ENCODE results near the gene NR5A2.

Gene NR5A2

DNA sequence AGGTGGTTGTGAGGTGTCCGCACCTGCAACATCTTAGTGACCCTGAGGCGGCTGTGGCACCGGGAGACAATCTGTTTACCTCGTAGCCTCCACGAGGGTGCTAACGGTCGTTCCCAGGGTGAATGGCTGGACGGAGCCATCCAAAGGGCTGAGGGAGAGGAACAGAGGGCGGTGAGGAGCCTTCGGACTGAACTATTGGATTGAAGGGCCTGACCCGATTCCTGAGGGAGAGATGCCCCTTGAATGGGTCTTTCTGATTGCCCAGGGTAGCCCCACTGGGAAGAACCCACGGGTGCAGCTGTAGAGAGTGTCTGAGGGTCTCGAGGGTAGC is 2.3 kb downstream of the NR5A2 start:
- DNase-seq: no peak
- Mint-ChIP-seq H3K4me1 (ENCODE audit: low read depth) (peaks cover 4% of the 10 kb centered on the region), H3K27ac (no peak overlapping the region), H3K9me3 (no peaks in the 10 kb centered on the region), H3K36me3 (ENCODE audit: low read depth) (no peaks in the 10 kb centered on the region), H3K27me3 (peaks cover 62% of the 10 kb centered on the region), H3K4me3 (peak overlapping the region; percentile 51)

DNA sequence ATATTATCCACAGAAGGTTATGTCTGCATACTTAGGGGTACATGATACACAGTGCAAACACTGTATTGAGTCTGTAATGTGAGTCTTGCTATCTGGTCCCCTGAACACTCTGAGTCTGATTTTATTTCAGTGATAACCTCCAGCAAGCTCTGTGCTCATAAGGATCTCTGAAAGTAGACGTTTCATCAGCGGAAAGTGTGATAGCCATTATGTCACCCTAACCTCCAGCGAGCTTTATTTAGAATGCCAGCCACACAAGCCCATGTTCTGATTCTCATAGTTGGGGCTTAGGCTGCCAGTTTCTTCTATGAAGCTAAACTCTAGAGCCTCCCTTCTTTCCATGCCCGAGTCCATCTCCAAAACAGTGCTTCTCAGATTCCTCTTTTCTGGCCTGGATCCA is 3.3 kb downstream of the NR5A2 start:
- Mint-ChIP-seq H3K4me1 (ENCODE audit: low read depth) (peaks cover 8% of the 10 kb centered on the region), H3K27me3 (peaks cover 56% of the 10 kb centered on the region), H3K36me3 (ENCODE audit: low read depth) (no peaks in the 10 kb centered on the region), H3K9me3 (no peaks in the 10 kb centered on the region), H3K4me3 (no peak overlapping the region), H3K27ac (no peak overlapping the region)
- DNase-seq: no peak

DNA sequence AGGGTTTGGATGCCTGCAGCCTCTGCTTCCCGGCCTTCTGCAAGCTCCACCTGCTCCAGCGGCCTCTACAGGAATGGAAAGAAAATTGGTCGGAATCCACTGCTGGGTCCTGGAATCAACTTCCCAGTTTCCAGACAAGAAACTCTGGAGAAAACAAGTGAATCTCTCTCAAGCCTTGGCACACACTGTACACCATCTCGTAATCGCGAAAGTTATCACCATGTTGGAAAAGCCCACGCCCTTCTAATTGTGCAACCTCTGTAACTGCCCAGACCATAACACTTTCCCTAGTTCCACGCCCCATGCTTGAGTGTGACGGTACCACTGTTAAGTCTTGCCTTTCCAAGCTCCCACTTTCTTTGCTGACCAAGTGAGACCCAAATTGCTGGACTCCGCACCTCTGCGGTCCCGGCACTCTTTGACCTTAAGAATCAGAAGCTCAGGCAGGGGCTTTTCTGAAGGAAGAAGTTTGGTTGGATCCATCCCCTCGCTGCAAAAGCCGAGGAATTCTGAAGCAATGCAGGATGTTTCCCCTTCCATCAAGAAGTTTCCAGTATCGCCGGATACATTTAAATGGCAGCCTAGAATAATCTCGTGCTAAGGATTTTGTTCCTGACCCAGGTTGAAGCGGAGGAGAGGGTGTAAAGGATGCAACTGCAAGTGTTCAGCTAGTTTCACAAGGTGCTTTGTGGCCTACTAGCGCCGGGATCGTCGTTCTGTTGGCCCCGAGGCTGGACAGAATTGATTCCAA is 6.2 kb downstream of the NR5A2 start:
- Mint-ChIP-seq H3K4me3 (no peak overlapping the region), H3K27ac (no peak overlapping the region), H3K4me1 (ENCODE audit: low read depth) (peaks cover 14% of the 10 kb centered on the region), H3K27me3 (peaks cover 33% of the 10 kb centered on the region), H3K9me3 (no peaks in the 10 kb centered on the region), H3K36me3 (ENCODE audit: low read depth) (no peaks in the 10 kb centered on the region)
- DNase-seq: no peak

DNA sequence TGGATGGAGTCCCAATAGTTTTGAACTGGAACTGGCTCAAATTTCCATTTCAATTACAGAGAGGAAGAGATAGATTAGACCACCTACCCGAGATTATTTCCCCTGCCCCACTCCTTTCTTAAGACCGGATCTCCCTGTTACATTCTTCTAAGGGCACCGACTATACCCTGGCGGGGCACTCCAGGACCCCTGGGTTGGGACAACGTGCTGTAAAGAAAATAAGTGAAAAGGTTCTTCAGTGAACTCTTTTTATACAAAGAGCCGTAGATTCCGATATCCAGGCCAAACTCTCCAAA is 6.7 kb downstream of the NR5A2 start:
- Mint-ChIP-seq H3K4me3 (no peak overlapping the region), H3K36me3 (ENCODE audit: low read depth) (no peaks in the 10 kb centered on the region), H3K27me3 (peaks cover 32% of the 10 kb centered on the region), H3K9me3 (no peaks in the 10 kb centered on the region), H3K4me1 (ENCODE audit: low read depth) (peaks cover 13% of the 10 kb centered on the region), H3K27ac (no peak overlapping the region)
- no peak for DNase-seq

DNA sequence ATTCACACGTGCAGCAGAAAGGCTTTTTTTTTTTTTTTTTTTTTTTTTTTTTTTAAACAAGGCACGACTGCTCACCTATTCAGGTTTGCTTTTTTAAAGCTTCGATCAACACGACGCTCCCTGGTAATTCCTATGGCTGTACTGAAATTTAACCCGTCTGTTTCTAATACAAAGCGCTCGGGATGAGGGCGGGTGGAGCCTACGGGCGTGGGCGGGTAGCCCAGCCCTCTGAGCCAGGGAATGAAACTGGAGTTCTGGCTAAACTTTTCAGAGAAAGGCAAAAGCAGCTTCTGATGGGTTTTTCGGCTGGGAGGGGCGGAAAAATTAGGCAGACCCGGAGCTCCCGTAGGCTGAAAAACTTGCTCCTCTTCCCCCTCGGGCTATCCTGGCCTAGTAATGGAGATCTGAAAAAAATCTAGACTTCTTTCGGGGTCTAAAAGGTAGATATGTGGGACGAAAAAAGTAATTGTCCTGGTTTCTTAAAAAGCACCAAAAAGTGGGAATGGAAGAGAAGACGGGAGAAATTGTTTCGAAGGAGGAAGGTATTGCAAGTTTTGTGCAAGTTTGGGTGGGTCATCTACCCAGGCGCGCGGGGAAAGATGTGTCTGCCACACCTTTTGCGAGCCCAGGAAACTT is 7.4 kb downstream of the NR5A2 start:
- H3K4me1 Mint-ChIP-seq (ENCODE audit: low read depth): peaks cover 16% of the 10 kb centered on the region
- H3K9me3 Mint-ChIP-seq: no peaks in the 10 kb centered on the region
- no peak overlapping the region for H3K27ac Mint-ChIP-seq
- H3K27me3 Mint-ChIP-seq: peaks cover 29% of the 10 kb centered on the region
- H3K36me3 Mint-ChIP-seq (ENCODE audit: low read depth): no peaks in the 10 kb centered on the region
- no peak overlapping the region for H3K4me3 Mint-ChIP-seq
- no peak for DNase-seq

DNA sequence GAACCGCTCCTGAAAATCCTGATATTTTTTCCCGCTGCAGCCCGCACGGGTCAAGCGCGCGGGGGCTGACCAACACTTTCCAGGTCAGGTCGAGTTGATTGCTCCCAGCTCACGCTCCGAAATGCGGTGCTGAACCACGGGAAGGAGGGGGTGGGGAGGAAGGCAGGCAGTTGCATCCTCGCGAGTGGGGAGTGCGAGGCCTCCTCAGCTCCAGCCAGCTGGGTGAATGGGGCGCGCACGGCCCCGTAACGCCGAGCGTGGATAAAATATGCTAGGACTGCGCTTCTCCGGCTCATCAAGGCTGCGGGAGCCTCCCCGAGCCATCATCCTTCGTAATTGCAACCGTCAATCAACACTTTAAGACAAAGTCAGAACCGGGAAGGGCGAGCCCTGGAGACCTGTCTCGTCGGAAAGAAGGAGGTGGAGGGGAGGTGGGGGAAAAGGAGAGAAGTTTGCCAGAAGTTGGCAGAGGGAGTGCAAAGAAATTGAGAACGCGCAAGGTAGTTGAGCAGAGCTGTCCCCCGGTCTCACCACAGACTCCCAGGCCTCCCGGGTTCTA is 8.0 kb downstream of the NR5A2 start:
- H3K27ac Mint-ChIP-seq: no peak overlapping the region
- no peaks in the 10 kb centered on the region for H3K36me3 Mint-ChIP-seq (ENCODE audit: low read depth)
- H3K27me3 Mint-ChIP-seq: peaks cover 29% of the 10 kb centered on the region
- H3K4me3 Mint-ChIP-seq: no peak overlapping the region
- peaks cover 21% of the 10 kb centered on the region for H3K4me1 Mint-ChIP-seq (ENCODE audit: low read depth)
- no peaks in the 10 kb centered on the region for H3K9me3 Mint-ChIP-seq
- no peak for DNase-seq

DNA sequence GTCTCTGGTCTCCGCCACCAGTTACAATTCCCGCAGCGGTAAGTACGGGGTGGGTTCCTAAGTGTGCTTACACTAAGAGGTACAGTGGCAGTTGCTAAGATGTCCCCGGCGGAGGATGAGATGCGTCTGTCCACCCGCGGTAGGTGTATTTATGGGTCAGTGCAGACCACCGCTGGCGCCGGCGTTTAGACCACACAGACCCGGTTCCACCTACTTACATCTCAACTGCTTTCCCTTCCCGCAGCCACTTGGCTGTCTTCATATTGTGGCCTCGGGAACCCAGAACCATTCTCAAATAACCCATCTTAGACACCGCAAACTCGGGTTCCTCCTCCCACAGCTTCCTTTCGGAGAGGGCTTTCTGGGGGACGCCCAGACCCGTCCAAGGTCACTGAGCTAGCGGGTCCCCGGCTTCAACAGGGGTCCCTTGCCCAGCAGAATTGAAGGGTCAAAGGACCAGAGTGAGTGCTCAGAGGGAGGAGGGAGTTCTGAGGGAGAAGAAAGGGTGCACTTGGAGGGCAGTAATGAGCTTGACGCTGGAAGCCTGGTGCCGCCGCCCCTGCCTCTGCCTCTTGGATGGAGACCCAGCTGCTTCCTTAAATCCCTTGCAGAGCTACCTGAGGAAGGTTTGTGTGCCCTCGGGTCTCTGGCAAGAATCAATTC is 8.6 kb downstream of the NR5A2 start:
- Mint-ChIP-seq H3K4me3 (no peak overlapping the region), H3K27me3 (peaks cover 29% of the 10 kb centered on the region)

DNA sequence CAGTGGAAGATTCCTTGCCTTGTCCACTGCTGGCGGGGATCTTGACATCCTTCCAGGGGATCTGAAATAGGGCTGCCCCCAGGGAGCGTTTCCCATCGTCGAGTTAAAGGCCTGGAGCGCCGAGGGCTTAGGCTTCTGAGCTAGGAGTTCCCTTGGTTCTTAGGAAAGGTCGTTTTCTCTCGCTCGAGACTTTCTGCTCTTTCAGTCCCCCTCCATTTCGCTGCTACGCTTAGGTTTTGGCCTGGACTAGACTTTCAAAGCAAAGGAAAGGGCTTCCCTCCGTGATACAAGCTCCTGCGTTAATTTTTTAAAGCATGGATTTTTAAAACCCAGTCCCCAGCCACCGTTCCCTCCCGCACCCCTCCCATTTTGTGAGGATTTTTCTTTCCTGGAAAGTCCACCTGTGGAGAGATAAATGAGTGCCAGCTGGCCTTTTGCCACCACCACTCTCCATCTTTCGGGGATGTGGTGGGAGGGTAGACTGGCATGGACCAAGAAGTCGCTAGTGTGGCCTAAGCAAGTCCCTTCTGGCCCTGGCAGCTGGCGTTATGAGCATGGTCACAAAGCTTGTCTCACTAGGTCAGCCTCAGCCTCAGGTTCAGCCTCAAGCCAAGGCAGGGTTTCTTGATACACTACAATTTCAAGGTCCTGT is 9.2 kb downstream of the NR5A2 start:
- Mint-ChIP-seq H3K27ac (no peak overlapping the region), H3K36me3 (ENCODE audit: low read depth) (no peaks in the 10 kb centered on the region), H3K9me3 (no peaks in the 10 kb centered on the region), H3K4me3 (no peak overlapping the region), H3K4me1 (ENCODE audit: low read depth) (peaks cover 26% of the 10 kb centered on the region), H3K27me3 (peaks cover 33% of the 10 kb centered on the region)
- no peak for DNase-seq

More for the DNA sequence above, 8.6 kb downstream of the NR5A2 start:
- H3K4me1 Mint-ChIP-seq (ENCODE audit: low read depth): peaks cover 25% of the 10 kb centered on the region
- peak; percentile 34 for DNase-seq
- no peak overlapping the region for H3K27ac Mint-ChIP-seq
- H3K36me3 Mint-ChIP-seq (ENCODE audit: low read depth): no peaks in the 10 kb centered on the region
- H3K9me3 Mint-ChIP-seq: no peaks in the 10 kb centered on the region

DNA sequence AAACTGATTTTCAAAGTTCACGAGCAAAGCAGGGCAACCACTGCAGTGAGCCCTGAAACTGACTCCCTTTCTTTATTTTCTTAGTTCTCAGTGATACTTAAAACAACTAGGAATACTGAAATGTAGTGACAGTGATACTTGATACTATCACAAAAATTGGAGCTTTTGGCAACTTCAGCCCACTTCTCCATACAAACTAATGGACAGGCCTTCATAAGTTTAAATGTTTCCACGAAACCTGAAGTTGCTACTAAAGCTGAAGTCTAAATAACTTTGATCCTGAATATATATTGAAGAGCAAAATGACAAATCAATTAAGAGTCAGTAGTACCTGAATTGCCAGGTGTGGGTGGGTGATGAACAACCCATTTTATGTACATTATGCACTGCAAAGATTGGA is 10.0 kb downstream of the NR5A2 start:
- Mint-ChIP-seq H3K4me3 (no peak overlapping the region), H3K4me1 (ENCODE audit: low read depth) (peaks cover 28% of the 10 kb centered on the region), H3K36me3 (ENCODE audit: low read depth) (no peaks in the 10 kb centered on the region), H3K27me3 (peaks cover 33% of the 10 kb centered on the region), H3K27ac (no peak overlapping the region), H3K9me3 (no peaks in the 10 kb centered on the region)
- no peak for DNase-seq

DNA sequence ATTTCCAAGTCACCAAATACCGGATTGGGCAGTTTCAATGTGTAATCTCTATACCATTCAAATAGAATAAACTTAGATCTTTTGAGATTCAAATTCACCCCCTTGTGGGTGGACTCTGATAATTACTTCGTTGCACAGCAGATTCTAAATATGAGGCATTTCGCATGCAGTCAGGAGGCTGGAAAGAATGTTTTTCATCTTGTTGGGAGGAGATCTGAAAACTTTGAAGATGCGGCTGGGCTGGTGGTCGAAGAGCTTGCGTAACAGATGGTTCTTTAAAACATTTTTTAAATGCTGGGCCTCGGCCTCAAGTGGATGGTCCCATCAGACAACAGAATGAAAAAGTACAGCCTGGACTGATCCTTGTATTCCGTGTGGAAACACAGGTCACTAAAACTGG is 10.4 kb downstream of the NR5A2 start:
- H3K4me3 Mint-ChIP-seq: no peak overlapping the region
- H3K9me3 Mint-ChIP-seq: no peaks in the 10 kb centered on the region
- H3K27ac Mint-ChIP-seq: no peak overlapping the region
- H3K36me3 Mint-ChIP-seq (ENCODE audit: low read depth): no peaks in the 10 kb centered on the region
- peaks cover 38% of the 10 kb centered on the region for H3K27me3 Mint-ChIP-seq
- no peak for DNase-seq
- peaks cover 32% of the 10 kb centered on the region for H3K4me1 Mint-ChIP-seq (ENCODE audit: low read depth)

DNA sequence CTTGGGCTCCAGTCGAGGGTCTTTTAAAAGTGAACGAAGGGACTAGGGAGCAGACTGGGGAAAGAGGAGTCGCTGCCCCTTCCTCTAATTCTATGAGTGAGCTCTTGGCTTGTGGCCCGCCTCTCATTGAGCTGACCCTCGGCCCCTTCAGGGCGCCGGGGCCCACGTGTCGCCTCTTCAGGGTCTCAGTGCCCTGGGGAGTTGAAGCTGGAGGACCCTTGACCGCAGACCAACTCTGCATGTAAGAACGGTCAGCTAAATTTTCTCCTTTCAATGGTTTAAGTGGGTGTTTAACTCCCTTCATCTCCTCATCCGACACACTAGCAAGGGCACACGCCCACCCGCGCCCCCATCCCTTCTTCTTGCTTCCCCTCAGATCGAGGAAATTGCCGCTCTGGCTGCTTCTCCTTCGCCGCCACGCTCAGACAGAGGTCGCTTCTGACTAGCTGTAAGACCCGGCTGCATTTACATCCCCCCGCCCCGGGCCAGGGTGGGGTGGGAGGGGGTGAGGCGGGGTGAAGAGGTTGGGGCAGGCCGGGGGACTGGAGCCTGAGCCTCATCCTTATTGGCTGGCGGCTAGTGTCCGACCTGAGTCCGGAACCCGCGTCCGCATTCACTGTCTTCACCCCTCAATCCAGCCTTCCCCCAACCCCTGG is 10.9 kb downstream of the NR5A2 start:
- Mint-ChIP-seq H3K4me3 (peak overlapping the region; percentile 45), H3K4me1 (ENCODE audit: low read depth) (peaks cover 34% of the 10 kb centered on the region), H3K36me3 (ENCODE audit: low read depth) (no peaks in the 10 kb centered on the region), H3K9me3 (no peaks in the 10 kb centered on the region), H3K27me3 (peaks cover 43% of the 10 kb centered on the region), H3K27ac (no peak overlapping the region)
- DNase-seq: no peak

DNA sequence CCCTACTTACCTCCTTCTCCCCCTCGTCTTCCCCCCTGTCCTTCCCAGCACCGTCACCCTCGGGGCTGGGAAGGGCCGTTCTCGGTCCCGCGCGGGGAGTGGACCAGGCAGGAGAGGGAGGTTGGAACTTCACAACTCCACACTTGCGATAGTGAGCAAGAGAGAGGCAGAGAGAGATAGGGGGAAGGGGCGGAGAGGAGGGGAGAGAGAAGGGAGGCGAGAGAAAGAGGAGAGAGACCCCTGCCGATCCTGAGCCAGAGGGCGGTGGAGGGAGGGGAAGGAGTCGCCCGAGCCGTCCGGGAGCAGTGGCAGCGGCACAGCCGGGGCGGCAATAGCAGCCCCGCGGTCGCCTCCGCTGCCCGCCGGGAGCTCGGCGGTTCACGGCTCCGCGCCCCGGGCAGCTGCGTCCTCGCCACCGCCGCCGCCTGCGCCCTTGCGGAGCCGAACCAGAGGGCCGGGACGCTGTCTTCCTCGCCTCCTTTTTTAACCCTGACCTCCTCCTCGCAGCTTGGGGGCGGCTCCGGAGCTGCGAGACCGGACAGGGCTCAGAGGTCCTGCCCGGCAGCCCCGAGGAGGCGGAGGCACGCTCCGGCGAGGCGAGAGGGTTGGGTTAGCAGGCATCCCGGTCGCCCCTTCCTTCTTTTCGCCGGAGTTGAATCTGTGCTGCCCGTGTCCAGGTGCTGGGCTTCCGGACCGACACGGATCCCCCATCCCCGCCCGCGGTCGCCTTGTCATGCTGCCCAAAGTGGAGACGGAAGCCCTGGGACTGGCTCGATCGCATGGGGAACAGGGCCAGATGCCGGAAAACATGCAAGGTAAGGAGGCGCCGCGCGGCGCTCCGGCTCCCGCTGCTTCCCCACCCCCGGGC is 11.7 kb downstream of the NR5A2 start:
- no peak overlapping the region for H3K27ac Mint-ChIP-seq
- H3K36me3 Mint-ChIP-seq (ENCODE audit: low read depth): no peaks in the 10 kb centered on the region
- H3K4me1 Mint-ChIP-seq (ENCODE audit: low read depth): peaks cover 34% of the 10 kb centered on the region
- peak; percentile 56 for DNase-seq
- peak overlapping the region; percentile 70 for H3K4me3 Mint-ChIP-seq
- H3K27me3 Mint-ChIP-seq: peaks cover 47% of the 10 kb centered on the region
- H3K9me3 Mint-ChIP-seq: no peaks in the 10 kb centered on the region

DNA sequence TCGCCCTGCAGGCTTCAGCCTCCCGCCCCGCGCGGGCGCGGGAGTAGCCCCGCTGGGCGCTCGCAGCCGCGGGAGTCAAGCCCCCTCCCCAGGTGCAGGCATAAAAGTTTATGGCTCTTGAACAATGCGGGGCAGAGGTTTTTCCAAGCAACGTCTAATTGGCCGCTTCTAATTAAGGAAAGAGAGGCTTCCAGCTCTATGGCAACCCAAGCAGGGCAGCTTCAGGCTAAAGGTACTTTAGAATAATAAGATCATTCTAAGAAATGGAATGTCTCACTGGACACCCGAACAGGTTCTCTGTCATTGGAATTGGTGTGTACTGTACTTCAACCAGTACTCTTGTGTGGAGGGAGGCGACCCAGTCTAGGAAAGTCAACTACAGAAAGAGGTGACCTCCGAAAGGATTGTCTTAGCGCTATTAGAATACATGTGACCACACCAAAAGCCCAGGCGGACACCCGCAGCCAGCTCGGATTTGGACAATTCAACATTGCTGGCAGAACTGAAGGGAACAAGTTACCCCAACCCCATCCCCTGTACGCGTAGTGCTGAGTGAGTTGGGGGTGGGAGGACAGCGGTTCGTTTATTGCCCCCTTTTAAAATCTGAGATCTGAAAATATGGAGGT is 12.5 kb downstream of the NR5A2 start:
- peaks cover 34% of the 10 kb centered on the region for H3K4me1 Mint-ChIP-seq (ENCODE audit: low read depth)

More for the DNA sequence above, 12.5 kb downstream of the NR5A2 start:
- Mint-ChIP-seq H3K27me3 (peaks cover 51% of the 10 kb centered on the region), H3K36me3 (ENCODE audit: low read depth) (no peaks in the 10 kb centered on the region), H3K9me3 (no peaks in the 10 kb centered on the region), H3K27ac (no peak overlapping the region), H3K4me3 (peak overlapping the region; percentile 3)
- DNase-seq: no peak
